DOHH2 (cell line): ENCODE results near the gene UBE2QL1.

ENCODE experiments used
- H3F3A ChIP-seq: fragments of 200-600 bp; sonication (generic), shearing (Covaris generic); 2 replicates; pipeline ENCODE4 v1.6.0; 2016; ENCODE audit warnings: antibody characterized with exemption, mild to moderate bottlenecking; ENCODE audit not compliant: control insufficient read depth, insufficient read depth
- H3K27ac ChIP-seq: fragments of 200-600 bp; sonication (generic); 2 replicates; pipeline ENCODE4 v1.5.1; 2014; ENCODE audit warnings: low read depth, mild to moderate bottlenecking, low read length, moderate library complexity
- H3K27me3 ChIP-seq: fragments of 200-600 bp; sonication (generic); 2 replicates; pipeline ENCODE4 v1.6.1; 2014; ENCODE audit warnings: mild to moderate bottlenecking, low read length, mixed read lengths; ENCODE audit not compliant: control insufficient read depth
- H3K36me3 ChIP-seq: fragments of 200-600 bp; sonication (generic); 2 replicates; pipeline ENCODE4 v1.6.1; 2014; ENCODE audit warnings: mild to moderate bottlenecking, low read length, moderate library complexity, mixed read lengths; ENCODE audit not compliant: control insufficient read depth
- H3K4me1 ChIP-seq: fragments of 200-600 bp; sonication (generic); 2 replicates; pipeline ENCODE4 v1.6.1; 2014; ENCODE audit warnings: mild to moderate bottlenecking, low read length, mixed read lengths; ENCODE audit not compliant: control insufficient read depth
- H3K4me2 ChIP-seq: fragments of 200-600 bp; sonication (generic); 2 replicates; pipeline ENCODE4 v1.6.0; 2014; ENCODE audit warnings: mild to moderate bottlenecking, low read length, moderate library complexity
- H3K4me3 ChIP-seq: fragments of 200-600 bp; sonication (generic); 2 replicates; pipeline ENCODE4 v1.5.1; 2014; ENCODE audit warnings: mild to moderate bottlenecking, low read length, mixed read lengths
- H3K79me2 ChIP-seq: fragments of 200-600 bp; sonication (generic); 2 replicates; pipeline ENCODE4 v1.6.1; 2014; ENCODE audit warnings: mild to moderate bottlenecking, low read length, mixed read lengths; ENCODE audit not compliant: control insufficient read depth
- H3K9me2 ChIP-seq: fragments of 200-600 bp; sonication (generic); replicated peaks from 2 replicates; pipeline ENCODE4 v1.6.1; 2014; ENCODE audit warnings: mild to moderate bottlenecking, low read length, mixed read lengths; ENCODE audit not compliant: control insufficient read depth
- H3K9me3 ChIP-seq: fragments of 200-600 bp; sonication (generic); 2 replicates; pipeline ENCODE4 v1.6.1; 2014; ENCODE audit warnings: antibody characterized with exemption, low read length, mixed read lengths; ENCODE audit not compliant: control insufficient read depth, insufficient read depth
- H4K20me1 ChIP-seq: fragments of 200-600 bp; sonication (generic); 2 replicates; pipeline ENCODE4 v1.6.0; 2014; ENCODE audit warnings: low read depth, mild to moderate bottlenecking, antibody characterized with exemption, low read length, moderate library complexity; ENCODE audit not compliant: control insufficient read depth, insufficient read depth
- EZH2phosphoT487 ChIP-seq: fragments of 200-600 bp; sonication (generic); IDR thresholded peaks from 2 replicates; pipeline ENCODE4 v1.6.1; 2017; ENCODE audit warnings: borderline replicate concordance, mild to moderate bottlenecking, antibody characterized with exemption, low read length, moderate library complexity, mixed read lengths
- TF ChIP-seq, protein P1 (sequence below): fragments of 200-600 bp; sonication (generic); IDR thresholded peaks from one replicate; pipeline ENCODE4 v1.5.1; 2014; ENCODE audit warnings: antibody characterized with exemption, mild to moderate bottlenecking, low read depth, low read length; ENCODE audit not compliant: poor library complexity, severe bottlenecking

Gene UBE2QL1

DNA sequence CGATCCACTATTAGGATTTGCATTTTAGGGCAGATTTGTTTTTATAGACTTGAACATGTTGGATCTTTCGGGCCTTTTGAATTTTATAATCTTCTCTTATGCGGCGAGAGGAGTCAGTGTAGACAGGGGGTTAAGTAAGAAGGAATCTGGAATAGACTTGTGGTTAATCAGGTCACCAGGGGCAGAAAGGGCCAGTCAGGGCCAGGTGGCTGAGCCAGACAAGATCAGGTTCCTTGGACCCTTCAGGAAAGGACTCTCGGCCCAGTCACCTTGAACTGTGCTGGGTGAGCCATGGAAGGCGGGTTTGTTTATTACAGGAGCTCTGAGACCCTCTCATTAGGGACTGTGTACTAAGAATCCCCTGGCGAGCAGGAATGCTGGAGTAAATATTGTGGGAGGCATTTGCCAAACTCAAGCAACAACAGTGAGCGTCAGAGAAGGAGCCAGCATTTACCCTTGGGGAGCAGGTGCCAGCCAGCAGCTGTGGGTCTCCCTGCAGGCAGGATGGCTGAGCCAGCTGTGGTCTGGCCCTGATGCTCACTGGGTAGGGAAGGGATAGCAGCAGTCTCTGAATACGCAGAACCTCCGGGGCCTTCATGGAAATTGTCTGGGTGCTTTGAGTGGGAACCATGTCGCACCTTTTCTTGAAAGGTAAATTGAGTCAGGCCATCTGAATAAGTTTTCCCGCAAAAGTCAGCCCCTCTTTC lies 79.2 kb downstream of the UBE2QL1 start:
- H3K36me3 ChIP-seq: no peaks in the 10 kb centered on the region

GRCh38 chr5:6535594-6535993 lies 86.9 kb downstream of the UBE2QL1 start:
- no peak for TF ChIP-seq EZH2phosphoT487
- TF ChIP-seq, protein P1, sequence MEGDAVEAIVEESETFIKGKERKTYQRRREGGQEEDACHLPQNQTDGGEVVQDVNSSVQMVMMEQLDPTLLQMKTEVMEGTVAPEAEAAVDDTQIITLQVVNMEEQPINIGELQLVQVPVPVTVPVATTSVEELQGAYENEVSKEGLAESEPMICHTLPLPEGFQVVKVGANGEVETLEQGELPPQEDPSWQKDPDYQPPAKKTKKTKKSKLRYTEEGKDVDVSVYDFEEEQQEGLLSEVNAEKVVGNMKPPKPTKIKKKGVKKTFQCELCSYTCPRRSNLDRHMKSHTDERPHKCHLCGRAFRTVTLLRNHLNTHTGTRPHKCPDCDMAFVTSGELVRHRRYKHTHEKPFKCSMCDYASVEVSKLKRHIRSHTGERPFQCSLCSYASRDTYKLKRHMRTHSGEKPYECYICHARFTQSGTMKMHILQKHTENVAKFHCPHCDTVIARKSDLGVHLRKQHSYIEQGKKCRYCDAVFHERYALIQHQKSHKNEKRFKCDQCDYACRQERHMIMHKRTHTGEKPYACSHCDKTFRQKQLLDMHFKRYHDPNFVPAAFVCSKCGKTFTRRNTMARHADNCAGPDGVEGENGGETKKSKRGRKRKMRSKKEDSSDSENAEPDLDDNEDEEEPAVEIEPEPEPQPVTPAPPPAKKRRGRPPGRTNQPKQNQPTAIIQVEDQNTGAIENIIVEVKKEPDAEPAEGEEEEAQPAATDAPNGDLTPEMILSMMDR: no peak
- peaks cover 3% of the 10 kb centered on the region; the same call in 1 of the 2 replicates for H3K27me3 ChIP-seq

More for the DNA sequence above, 79.2 kb downstream of the UBE2QL1 start:
- Histone ChIP-seq H3F3A (no peaks in the 10 kb centered on the region), H3K79me2 (no peaks in the 10 kb centered on the region), H3K4me2 (no peak overlapping the region), H3K27me3 (peaks cover 6% of the 10 kb centered on the region), H3K9me3 (no peaks in the 10 kb centered on the region), H3K27ac (no peak overlapping the region), H3K4me3 (no peak overlapping the region), H4K20me1 (no peaks in the 10 kb centered on the region), H3K4me1 (no peaks in the 10 kb centered on the region), H3K9me2 (no peaks in the 10 kb centered on the region)
- TF ChIP-seq EZH2phosphoT487: no peak
- TF ChIP-seq, protein P1: no peak

DNA sequence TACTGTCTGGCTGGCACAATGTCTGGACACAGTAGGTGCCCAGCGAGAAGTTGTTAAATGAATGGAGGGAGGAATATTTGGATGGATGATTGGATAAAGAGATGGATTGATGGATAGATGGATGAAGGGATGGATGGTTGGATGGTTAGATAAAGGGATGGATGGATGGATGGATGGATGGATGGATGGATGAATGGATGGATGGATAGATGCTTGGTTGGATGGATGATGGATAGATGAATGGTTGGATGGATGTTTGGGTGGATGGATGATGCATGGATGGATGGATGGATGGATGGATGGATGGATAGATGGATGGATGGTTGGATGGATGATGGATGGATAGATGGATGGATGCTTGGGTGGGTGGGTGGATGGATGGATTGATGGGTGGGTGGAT lies 90.4 kb downstream of the UBE2QL1 start:
- Histone ChIP-seq H3K9me2 (no peaks in the 10 kb centered on the region), H4K20me1 (no peaks in the 10 kb centered on the region), H3K4me1 (no peaks in the 10 kb centered on the region), H3K4me2 (no peak overlapping the region), H3K9me3 (no peaks in the 10 kb centered on the region), H3K27me3 (peaks cover 3% of the 10 kb centered on the region; the same call in 1 of the 2 replicates), H3K4me3 (no peak overlapping the region), H3K27ac (no peak overlapping the region), H3K79me2 (no peaks in the 10 kb centered on the region), H3F3A (no peaks in the 10 kb centered on the region), H3K36me3 (no peaks in the 10 kb centered on the region)
- TF ChIP-seq, protein P1: no peak
- no peak for TF ChIP-seq EZH2phosphoT487

More at GRCh38 chr5:6535594-6535993, 86.9 kb downstream of the UBE2QL1 start:
- Histone ChIP-seq H3K4me2 (no peak overlapping the region), H3K9me3 (no peaks in the 10 kb centered on the region), H3K9me2 (no peaks in the 10 kb centered on the region), H3K36me3 (no peaks in the 10 kb centered on the region), H3F3A (no peaks in the 10 kb centered on the region), H3K79me2 (no peaks in the 10 kb centered on the region), H3K4me1 (no peaks in the 10 kb centered on the region), H3K4me3 (no peak overlapping the region), H4K20me1 (no peaks in the 10 kb centered on the region), H3K27ac (no peak overlapping the region)
